SU-DHL-6 (cell line): ENCODE measurements around the gene TMEM258.

Experiments
- H2AFZ ChIP-seq: fragments of 200-600 bp; sonication (generic); 2 replicates; pipeline ENCODE4 v1.6.1; 2014; ENCODE audit warnings: low read depth, mild to moderate bottlenecking, moderate library complexity, mixed read lengths, antibody characterized with exemption, low read length; ENCODE audit not compliant: severe bottlenecking
- H3F3A ChIP-seq: fragments of 200-600 bp; shearing (Covaris generic); 2 replicates; pipeline ENCODE4 v1.6.0; 2016; ENCODE audit warnings: antibody characterized with exemption, mild to moderate bottlenecking; ENCODE audit not compliant: insufficient read depth
- H3K27ac ChIP-seq: fragments of 200-600 bp; sonication (generic); 2 replicates; pipeline ENCODE4 v1.5.1; 2016; ENCODE audit warnings: low read depth, mild to moderate bottlenecking, low read length, moderate library complexity, mixed read lengths
- H3K27me3 ChIP-seq: fragments of 200-600 bp; sonication (generic), shearing (Covaris generic); 2 replicates; pipeline ENCODE4 v1.6.0; 2014; ENCODE audit warnings: mild to moderate bottlenecking, low read length
- H3K36me3 ChIP-seq: fragments of 200-600 bp; sonication (generic); 2 replicates; pipeline ENCODE4 v1.6.1; 2014; ENCODE audit warnings: mild to moderate bottlenecking, low read length, mixed read lengths
- H3K4me2 ChIP-seq: fragments of 300-600, 200-600 bp; shearing (Covaris generic), sonication (generic); 2 replicates; pipeline ENCODE4 v1.6.0; 2014; ENCODE audit warnings: low read length, low read depth, mild to moderate bottlenecking; ENCODE audit not compliant: poor library complexity, severe bottlenecking
- H3K4me3 ChIP-seq: fragments of 200-600 bp; sonication (generic); 2 replicates; pipeline ENCODE4 v1.5.1; 2014; ENCODE audit warnings: antibody characterized with exemption, low read length, mild to moderate bottlenecking, mixed read lengths; ENCODE audit not compliant: insufficient read depth, poor library complexity, severe bottlenecking
- H3K79me2 ChIP-seq: fragments of 200-600 bp; sonication (generic); 2 replicates; pipeline ENCODE4 v1.6.1; 2014; ENCODE audit warnings: mild to moderate bottlenecking, low read length, moderate library complexity; ENCODE audit not compliant: insufficient read depth
- H3K9ac ChIP-seq: fragments of 200-600 bp; sonication (generic); 2 replicates; pipeline ENCODE4 v1.7.0; 2014; ENCODE audit warnings: mild to moderate bottlenecking, low read length
- H3K9me2 ChIP-seq: fragments of 200-600 bp; sonication (generic); replicated peaks from 2 replicates; pipeline ENCODE4 v1.6.1; 2014; ENCODE audit warnings: low read length; ENCODE audit not compliant: insufficient read depth
- H3K9me3 ChIP-seq: fragments of 200-600 bp; sonication (generic); 2 replicates; pipeline ENCODE4 v1.6.1; 2014; ENCODE audit warnings: low read length, mixed read lengths; ENCODE audit not compliant: insufficient read depth
- H4K20me1 ChIP-seq: fragments of 200-600 bp; sonication (generic); 2 replicates; pipeline ENCODE4 v1.6.1; 2014; ENCODE audit warnings: low read depth, mild to moderate bottlenecking, antibody characterized with exemption, low read length, moderate library complexity, mixed read lengths
- EZH2phosphoT487 ChIP-seq: fragments of 200-600 bp; sonication (generic), shearing (Covaris generic); conservative IDR thresholded peaks from 2 replicates; pipeline ENCODE4 v1.6.1; 2018; ENCODE audit warnings: mild to moderate bottlenecking, antibody characterized with exemption, low read length, moderate library complexity, mixed read lengths
- TF ChIP-seq, protein P1 (sequence below): fragments of 200-600 bp; sonication (generic); IDR thresholded peaks from one replicate; pipeline ENCODE4 v1.5.1; 2017; ENCODE audit warnings: antibody characterized with exemption, mild to moderate bottlenecking, low read length, moderate library complexity; ENCODE audit not compliant: insufficient read depth, poor library complexity, severe bottlenecking

The TMEM258 gene

DNA sequence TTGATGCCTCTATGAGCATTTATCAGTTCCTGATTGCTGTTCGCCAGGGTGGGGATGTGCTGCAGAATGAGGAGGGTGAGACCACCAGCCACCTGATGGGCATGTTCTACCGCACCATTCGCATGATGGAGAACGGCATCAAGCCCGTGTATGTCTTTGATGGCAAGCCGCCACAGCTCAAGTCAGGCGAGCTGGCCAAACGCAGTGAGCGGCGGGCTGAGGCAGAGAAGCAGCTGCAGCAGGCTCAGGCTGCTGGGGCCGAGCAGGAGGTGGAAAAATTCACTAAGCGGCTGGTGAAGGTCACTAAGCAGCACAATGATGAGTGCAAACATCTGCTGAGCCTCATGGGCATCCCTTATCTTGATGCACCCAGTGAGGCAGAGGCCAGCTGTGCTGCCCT is 3.1 kb upstream of the TMEM258 start:
- H3K4me2 ChIP-seq = peak overlapping the region; percentile 94
- TF ChIP-seq, protein P1, sequence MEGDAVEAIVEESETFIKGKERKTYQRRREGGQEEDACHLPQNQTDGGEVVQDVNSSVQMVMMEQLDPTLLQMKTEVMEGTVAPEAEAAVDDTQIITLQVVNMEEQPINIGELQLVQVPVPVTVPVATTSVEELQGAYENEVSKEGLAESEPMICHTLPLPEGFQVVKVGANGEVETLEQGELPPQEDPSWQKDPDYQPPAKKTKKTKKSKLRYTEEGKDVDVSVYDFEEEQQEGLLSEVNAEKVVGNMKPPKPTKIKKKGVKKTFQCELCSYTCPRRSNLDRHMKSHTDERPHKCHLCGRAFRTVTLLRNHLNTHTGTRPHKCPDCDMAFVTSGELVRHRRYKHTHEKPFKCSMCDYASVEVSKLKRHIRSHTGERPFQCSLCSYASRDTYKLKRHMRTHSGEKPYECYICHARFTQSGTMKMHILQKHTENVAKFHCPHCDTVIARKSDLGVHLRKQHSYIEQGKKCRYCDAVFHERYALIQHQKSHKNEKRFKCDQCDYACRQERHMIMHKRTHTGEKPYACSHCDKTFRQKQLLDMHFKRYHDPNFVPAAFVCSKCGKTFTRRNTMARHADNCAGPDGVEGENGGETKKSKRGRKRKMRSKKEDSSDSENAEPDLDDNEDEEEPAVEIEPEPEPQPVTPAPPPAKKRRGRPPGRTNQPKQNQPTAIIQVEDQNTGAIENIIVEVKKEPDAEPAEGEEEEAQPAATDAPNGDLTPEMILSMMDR = no peak
- no peak for TF ChIP-seq EZH2phosphoT487
- no peaks in the 10 kb centered on the region for H3K9me2 ChIP-seq
- no peaks in the 10 kb centered on the region for H3K27me3 ChIP-seq
- 0 out of 2 replicates have a peak overlapping the region, but pooled peaks have one; percentile 93 for H3K9ac ChIP-seq
- H3K9me3 ChIP-seq = no peaks in the 10 kb centered on the region
- peaks cover 20% of the 10 kb centered on the region for H3F3A ChIP-seq
- H3K36me3 ChIP-seq = peaks cover 20% of the 10 kb centered on the region
- no peak overlapping the region for H3K27ac ChIP-seq
- peaks cover 9% of the 10 kb centered on the region; the same call in 1 of the 2 replicates for H4K20me1 ChIP-seq
- peaks cover 92% of the 10 kb centered on the region for H3K79me2 ChIP-seq
- H2AFZ ChIP-seq = no peak overlapping the region
- H3K4me3 ChIP-seq = no peak overlapping the region

DNA sequence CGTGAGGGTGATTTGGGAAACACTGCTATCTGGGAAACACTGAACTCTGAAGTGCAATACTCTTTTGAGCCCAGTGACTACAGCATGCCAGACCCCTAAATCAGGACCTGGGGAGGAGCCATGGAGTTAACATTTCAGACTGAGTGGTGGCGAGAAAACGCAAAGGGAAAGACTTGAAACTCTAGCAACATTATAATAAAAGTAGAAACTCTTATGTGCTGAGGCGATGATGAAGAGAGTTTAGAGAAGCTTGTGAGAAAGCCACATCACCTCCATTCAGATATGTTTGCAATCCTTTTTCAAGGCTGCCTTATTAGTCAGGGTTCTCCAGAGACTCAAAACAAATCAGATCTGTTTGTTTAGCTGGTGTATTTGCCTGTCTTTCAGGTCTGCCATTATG is 2.2 kb upstream of the TMEM258 start:
- Histone ChIP-seq H3K9ac (peak overlapping the region; percentile 93), H3K27ac (no peak overlapping the region)

DNA sequence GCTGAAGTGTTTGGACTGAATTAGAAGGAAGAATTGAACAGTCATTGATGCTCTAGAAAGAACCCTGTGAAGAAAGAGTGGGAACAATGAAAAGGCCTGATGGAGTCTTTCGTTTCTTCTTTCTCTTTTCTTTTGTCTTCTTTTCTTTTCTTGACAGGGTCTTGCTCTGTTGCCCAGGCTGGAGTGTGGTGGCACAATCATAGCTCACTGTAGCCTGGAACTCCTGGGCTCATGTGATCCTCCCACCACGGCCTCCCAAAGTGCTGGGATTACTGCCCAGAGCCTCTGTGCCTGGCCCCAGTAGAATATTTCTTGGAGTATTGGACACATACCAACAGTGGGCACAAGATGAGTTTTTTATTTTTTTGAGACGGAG is 1.4 kb upstream of the TMEM258 start:
- H3K4me2 ChIP-seq = peak overlapping the region; percentile 94
- H3K79me2 ChIP-seq = peaks cover 82% of the 10 kb centered on the region
- H3F3A ChIP-seq = peaks cover 5% of the 10 kb centered on the region
- H3K9me3 ChIP-seq = no peaks in the 10 kb centered on the region
- TF ChIP-seq, protein P1 = no peak
- TF ChIP-seq EZH2phosphoT487 = no peak
- H3K9ac ChIP-seq = peak overlapping the region; percentile 93
- no peaks in the 10 kb centered on the region for H3K9me2 ChIP-seq
- H3K36me3 ChIP-seq = peaks cover 12% of the 10 kb centered on the region; the same call in 1 of the 2 replicates
- H2AFZ ChIP-seq = no peak overlapping the region
- peaks cover 8% of the 10 kb centered on the region; the same call in 1 of the 2 replicates for H4K20me1 ChIP-seq
- peak overlapping the region; percentile 92 for H3K4me3 ChIP-seq
- no peaks in the 10 kb centered on the region for H3K27me3 ChIP-seq
- H3K27ac ChIP-seq = peak overlapping the region; percentile 88

More for the DNA sequence above, 2.2 kb upstream of the TMEM258 start:
- Histone ChIP-seq H3F3A (peaks cover 11% of the 10 kb centered on the region), H3K79me2 (peaks cover 90% of the 10 kb centered on the region), H3K4me2 (peak overlapping the region; percentile 94), H2AFZ (no peak overlapping the region), H3K36me3 (peaks cover 19% of the 10 kb centered on the region), H4K20me1 (peaks cover 8% of the 10 kb centered on the region; the same call in 1 of the 2 replicates), H3K4me3 (peak overlapping the region; percentile 92), H3K9me3 (no peaks in the 10 kb centered on the region), H3K27me3 (no peaks in the 10 kb centered on the region), H3K9me2 (no peaks in the 10 kb centered on the region)
- TF ChIP-seq EZH2phosphoT487 = no peak
- TF ChIP-seq, protein P1 = no peak
